Fibroblast of lung (primary cell): ENCODE measurements around the gene EIF5A2.

Experiments
- CTCF ChIP-seq, 2 donors: IDR thresholded peaks in 1 of 2; conservative IDR thresholded peaks in 1 of 2; 1 replicate in 1 of 2; 2 replicates in 1 of 2; pipeline ENCODE4 v1.5.1; 2011 to 2012; ENCODE audit warnings: low read length in 2 of 2, control low read depth in 1 of 2, inconsistent platforms in 1 of 2, low read depth in 1 of 2, mild to moderate bottlenecking in 1 of 2
- EZH2 ChIP-seq: IDR thresholded peaks from 2 replicates; pipeline ENCODE4 v1.5.1; 2012; ENCODE audit warnings: low read length, control low read depth, mild to moderate bottlenecking; ENCODE audit errors: missing control alignments

DNA sequence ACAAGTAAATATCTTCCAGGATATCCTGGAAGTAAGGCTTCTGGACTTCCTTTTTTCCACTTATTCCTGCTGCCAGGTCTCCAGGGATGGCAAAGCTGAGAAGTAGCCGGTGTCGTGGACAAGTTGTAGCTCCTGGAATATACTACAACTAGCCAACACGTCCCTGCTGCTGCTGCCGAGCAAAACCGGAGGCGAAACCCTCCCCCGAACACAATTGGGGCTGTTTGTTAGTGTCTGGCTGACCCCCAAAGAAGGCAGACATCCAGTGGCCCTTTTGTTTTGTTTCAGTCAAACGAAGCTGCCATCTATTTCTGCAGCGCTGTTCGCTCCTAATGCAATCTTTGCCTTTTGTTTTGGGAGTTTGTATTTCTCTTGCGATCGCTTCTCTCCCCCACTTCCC lies 45.3 kb upstream of the EIF5A2 start:
- TF ChIP-seq CTCF (conservative IDR thresholded peaks at IDR 0.05 in 1 of 2, IDR thresholded peaks at IDR 0.05 in 1 of 2; ENCODE audit: low read depth in 1 of 2, low read length in 2 of 2), result no peak
- no peak for TF ChIP-seq EZH2
